OCI-LY7 (cell line): ENCODE results near the gene LRRC4C.

Source experiments
- EZH2phosphoT487 ChIP-seq: fragments of 200-600 bp; sonication (generic); IDR thresholded peaks from 2 replicates; pipeline ENCODE4 v1.6.1; 2018; ENCODE audit warnings: low read depth, borderline replicate concordance, mild to moderate bottlenecking, mixed run types, antibody characterized with exemption, low read length, moderate library complexity, mixed read lengths
- TF ChIP-seq, protein P1 (sequence below): fragments of 200-600 bp; sonication (generic); conservative IDR thresholded peaks from 2 replicates; pipeline ENCODE4 v1.5.1; 2014; ENCODE audit warnings: mild to moderate bottlenecking, antibody characterized with exemption, low read length, moderate library complexity, mixed read lengths

DNA sequence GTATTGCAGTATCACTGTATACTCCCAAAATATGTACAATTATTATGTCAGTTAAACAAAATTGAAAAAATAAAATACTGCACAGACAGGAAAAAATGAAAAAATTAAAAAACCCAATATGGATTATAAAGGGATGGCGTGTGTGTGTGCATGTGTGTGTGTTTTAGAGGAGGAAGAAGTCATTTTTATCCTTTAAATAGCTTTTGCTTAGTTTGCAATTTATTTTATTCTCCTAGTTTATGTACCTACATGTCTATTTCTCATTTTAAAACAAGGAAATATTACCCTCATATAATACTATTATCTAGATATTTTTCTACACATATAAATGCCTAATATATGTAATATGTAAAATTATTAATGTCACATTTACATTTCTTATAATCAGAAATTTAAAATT is 1144.3 kb downstream of the LRRC4C start:
- TF ChIP-seq, protein P1, sequence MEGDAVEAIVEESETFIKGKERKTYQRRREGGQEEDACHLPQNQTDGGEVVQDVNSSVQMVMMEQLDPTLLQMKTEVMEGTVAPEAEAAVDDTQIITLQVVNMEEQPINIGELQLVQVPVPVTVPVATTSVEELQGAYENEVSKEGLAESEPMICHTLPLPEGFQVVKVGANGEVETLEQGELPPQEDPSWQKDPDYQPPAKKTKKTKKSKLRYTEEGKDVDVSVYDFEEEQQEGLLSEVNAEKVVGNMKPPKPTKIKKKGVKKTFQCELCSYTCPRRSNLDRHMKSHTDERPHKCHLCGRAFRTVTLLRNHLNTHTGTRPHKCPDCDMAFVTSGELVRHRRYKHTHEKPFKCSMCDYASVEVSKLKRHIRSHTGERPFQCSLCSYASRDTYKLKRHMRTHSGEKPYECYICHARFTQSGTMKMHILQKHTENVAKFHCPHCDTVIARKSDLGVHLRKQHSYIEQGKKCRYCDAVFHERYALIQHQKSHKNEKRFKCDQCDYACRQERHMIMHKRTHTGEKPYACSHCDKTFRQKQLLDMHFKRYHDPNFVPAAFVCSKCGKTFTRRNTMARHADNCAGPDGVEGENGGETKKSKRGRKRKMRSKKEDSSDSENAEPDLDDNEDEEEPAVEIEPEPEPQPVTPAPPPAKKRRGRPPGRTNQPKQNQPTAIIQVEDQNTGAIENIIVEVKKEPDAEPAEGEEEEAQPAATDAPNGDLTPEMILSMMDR = no peak
- TF ChIP-seq EZH2phosphoT487 = no peak
